DND-41 (cell line): ENCODE data around the gene ANKS1B.

Source experiments
- EZH2 ChIP-seq: IDR thresholded peaks from 3 replicates; pipeline ENCODE4 v1.6.1; 2012; ENCODE audit warnings: borderline replicate concordance, low read depth, mild to moderate bottlenecking, moderate library complexity, low read length, inconsistent platforms; ENCODE audit not compliant: severe bottlenecking
- TF ChIP-seq, protein P1 (sequence below): IDR thresholded peaks from 2 replicates; pipeline ENCODE4 v1.5.1; 2012; ENCODE audit warnings: borderline replicate concordance, low read length, moderate library complexity, mild to moderate bottlenecking; ENCODE audit not compliant: poor library complexity, severe bottlenecking; ENCODE audit errors: extremely low read depth

DNA sequence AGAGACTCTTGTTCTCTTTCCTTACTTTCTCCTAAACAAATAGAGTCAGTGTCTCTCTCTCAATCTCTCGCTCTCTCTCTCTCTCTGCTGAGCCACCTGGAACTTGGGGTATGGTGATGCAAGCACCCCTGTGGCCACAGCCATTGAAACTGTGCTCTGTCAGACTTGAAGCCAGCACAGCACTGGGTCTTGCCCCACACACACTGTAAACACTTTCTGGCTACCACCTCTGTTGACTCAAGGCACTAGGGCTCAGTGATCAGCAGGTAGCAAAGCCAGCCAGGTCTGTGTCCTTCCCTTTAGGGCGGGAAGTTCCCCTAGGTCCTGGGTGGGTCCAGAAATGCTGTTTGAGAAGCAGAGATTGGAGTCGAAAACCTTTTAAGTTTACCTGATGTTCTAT, 463.1 kb downstream of the ANKS1B start:
- TF ChIP-seq, protein P1, sequence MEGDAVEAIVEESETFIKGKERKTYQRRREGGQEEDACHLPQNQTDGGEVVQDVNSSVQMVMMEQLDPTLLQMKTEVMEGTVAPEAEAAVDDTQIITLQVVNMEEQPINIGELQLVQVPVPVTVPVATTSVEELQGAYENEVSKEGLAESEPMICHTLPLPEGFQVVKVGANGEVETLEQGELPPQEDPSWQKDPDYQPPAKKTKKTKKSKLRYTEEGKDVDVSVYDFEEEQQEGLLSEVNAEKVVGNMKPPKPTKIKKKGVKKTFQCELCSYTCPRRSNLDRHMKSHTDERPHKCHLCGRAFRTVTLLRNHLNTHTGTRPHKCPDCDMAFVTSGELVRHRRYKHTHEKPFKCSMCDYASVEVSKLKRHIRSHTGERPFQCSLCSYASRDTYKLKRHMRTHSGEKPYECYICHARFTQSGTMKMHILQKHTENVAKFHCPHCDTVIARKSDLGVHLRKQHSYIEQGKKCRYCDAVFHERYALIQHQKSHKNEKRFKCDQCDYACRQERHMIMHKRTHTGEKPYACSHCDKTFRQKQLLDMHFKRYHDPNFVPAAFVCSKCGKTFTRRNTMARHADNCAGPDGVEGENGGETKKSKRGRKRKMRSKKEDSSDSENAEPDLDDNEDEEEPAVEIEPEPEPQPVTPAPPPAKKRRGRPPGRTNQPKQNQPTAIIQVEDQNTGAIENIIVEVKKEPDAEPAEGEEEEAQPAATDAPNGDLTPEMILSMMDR = no peak
- TF ChIP-seq EZH2 = no peak
